ENCODE measurements around the gene RNF212B. TPM values are rescaled to one million over a fixed set of nuclear protein-coding genes. Genes with fewer than 3 reads are reported as not detected.

Gene RNF212B
- total RNA-seq, 1 donor: not detected

DNA sequence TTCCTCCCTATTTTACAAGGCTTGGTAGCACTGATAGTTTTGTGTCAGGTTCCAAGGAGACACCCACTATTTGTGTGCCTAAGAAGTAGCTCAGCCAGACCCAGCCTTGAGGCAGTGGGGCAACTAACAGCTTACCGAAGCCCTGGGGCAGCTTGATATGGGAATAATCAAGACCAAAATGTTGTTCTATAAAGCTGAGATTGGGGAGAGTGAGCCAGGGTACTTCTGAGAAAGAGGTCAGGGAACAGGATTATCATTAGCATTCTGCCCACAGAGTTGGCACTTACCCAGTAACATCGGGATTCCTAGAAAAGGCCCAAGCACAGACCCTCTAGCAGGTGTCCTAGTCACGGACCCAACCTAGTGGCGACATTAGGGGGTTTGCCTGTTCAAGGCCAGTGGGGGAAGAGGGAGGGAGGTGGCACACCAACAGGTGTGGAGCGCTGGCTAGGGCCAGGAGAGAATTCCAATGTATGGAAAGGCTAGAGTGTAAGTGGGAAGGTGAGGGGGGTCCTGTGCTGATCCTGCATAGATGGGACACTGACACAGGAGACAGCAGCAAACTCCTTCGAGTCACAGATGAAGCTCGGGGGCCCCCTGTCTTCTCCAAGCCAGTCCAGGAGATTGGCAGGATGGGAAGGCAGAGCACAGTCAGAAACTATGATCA, 60.0 kb downstream of the RNF212B start:
- DNase-seq (ENCODE audit: low read depth): no peak
- H3K4me3 ChIP-seq (ENCODE audit: low read depth, low read length): no peak overlapping the region
- TF ChIP-seq, protein P1, sequence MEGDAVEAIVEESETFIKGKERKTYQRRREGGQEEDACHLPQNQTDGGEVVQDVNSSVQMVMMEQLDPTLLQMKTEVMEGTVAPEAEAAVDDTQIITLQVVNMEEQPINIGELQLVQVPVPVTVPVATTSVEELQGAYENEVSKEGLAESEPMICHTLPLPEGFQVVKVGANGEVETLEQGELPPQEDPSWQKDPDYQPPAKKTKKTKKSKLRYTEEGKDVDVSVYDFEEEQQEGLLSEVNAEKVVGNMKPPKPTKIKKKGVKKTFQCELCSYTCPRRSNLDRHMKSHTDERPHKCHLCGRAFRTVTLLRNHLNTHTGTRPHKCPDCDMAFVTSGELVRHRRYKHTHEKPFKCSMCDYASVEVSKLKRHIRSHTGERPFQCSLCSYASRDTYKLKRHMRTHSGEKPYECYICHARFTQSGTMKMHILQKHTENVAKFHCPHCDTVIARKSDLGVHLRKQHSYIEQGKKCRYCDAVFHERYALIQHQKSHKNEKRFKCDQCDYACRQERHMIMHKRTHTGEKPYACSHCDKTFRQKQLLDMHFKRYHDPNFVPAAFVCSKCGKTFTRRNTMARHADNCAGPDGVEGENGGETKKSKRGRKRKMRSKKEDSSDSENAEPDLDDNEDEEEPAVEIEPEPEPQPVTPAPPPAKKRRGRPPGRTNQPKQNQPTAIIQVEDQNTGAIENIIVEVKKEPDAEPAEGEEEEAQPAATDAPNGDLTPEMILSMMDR (IDR thresholded peaks at IDR 0.05; ENCODE audit: insufficient read depth, low read length): no peak

DNA sequence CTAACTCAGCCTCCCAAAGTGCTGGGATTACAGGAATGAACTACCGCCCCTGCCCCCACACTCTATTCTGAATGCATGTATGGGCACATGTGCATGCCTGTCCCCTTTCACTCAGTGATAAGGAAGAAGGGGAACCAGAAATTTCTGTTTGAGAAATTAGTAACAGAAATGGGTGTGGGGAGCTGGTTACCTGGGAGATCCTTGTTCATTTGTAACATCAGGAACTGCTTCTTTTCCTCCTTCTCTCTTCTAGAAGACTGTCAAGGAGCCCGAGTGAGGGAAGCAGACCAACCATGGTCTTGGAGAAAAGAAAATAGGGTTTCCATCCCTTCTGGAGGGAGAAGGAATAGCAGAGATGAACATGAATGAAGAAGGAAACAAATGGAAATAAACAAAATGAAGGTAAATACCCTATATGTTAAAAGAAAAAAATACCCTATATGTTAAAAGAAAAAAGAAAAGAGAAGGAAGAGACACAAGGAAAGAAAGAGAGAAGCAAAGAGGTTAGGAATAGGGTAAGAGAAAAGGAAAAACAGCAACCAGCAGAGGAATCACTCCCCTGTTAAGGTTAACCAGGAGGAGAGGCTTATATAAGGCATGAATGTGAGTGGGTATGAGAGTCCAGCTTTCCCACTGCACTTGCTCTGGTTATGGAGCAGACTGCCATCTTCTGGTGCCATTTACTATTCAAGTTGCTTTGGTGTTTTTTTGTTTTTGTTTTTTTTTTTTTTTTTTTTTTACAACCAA, 61.6 kb downstream of the RNF212B start:
- TF ChIP-seq, protein P1 (IDR thresholded peaks at IDR 0.05; ENCODE audit: insufficient read depth, low read length): peak; percentile 44
- H3K4me3 ChIP-seq (ENCODE audit: low read depth, low read length): no peak overlapping the region
- DNase-seq (ENCODE audit: low read depth): peak; percentile 84

DNA sequence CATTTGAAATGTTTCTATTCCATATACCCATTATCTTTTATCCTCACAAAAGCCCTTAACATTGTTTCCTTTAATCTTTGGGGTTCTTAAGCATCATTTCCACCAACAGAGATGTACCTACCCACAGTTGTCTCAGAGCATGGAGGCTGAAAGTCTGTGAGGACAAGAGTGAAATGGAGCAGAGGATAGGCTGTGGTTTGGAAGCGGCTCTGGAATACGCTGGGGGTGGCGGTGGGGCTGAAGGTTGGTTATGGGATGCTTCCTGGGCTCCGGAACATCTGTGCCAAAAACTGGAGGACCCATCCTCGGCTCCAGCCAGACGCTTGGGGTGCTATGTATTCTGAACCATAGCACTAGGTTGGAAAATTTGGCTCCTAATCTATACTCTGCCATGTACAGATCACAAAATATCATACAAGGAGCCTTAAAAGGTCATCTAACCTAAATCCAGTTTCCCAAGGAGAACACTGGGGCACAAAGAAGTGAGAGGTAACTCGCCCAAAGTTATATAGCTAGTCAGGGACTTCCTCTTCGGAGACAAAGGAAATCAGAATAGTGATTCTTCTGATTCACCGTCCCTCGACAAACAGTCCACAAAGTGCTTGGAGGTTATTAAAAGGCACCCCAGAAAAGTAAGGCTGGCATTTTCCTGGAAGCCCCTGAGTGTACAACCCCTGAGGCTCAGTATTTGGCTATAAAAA, 62.4 kb downstream of the RNF212B start:
- TF ChIP-seq, protein P1 (IDR thresholded peaks at IDR 0.05; ENCODE audit: insufficient read depth, low read length): no peak
- peak overlapping the region; percentile 95 for H3K4me3 ChIP-seq (ENCODE audit: low read depth, low read length)
- DNase-seq (ENCODE audit: low read depth): no peak

DNA sequence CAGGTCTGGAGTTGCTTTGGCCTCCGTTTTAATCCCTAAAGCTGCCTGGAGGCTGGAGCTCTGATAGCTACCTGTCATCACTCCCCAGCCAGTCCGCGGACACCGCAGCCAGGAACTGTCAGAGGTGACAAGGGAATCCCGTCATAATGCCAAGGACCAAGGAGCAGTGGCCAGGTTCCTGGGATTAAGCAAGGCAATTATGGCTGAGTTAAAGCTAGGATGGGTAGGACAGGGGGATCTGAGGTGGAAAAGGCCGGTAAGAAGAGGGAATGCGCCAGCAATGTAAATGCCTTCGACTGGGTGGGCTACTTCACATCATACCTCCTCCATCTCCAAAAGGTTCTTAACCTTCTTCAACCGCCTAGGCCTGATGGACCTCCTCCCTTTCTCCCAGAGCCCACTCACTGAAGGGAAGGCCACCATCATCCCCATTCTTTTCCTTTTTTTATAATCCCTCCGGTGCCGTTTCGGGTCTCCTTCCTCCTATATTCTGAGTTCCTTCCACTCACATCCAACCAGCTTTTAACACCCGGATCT, 63.0 kb downstream of the RNF212B start:
- TF ChIP-seq, protein P1 (IDR thresholded peaks at IDR 0.05; ENCODE audit: insufficient read depth, low read length): no peak
- no peak for DNase-seq (ENCODE audit: low read depth)
- H3K4me3 ChIP-seq (ENCODE audit: low read depth, low read length): peak overlapping the region; percentile 95

DNA sequence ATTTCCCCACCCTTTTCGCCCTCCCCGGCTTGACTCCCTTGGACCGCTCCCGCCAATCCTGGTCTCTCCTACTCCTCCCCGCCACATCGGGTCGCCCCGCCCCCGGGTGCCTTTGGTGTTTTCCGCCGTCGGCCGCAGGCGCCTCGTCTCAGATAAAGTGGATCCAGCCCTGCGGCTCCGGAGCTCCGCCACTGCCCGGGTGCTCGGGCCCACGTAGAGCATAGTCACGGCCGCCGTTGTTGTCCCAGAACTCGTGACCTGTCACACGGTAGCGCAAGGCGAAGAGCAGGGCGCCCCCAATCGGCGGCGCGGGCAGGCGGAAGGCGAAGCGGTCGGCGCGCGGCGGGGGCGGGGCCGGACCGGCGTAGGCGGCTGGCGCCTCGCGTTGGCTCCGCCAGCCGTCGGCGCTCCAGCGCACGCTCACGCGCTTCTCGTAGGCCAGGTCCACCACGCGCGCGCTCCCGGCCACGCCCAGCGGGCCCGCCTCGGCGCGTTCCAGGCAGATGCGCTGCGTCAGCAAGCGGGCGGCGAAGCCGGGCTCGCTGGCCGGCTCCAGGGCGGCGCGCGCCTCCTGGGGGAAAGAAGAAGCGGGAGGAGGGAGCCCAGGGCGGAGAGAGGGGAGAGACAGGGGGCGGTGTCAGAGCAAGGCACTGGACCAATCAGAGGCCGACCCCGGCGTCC, 63.7 kb downstream of the RNF212B start:
- peak overlapping the region; percentile 95 for H3K4me3 ChIP-seq (ENCODE audit: low read depth, low read length)
- peak; percentile 97 for DNase-seq (ENCODE audit: low read depth)
- TF ChIP-seq, protein P1 (IDR thresholded peaks at IDR 0.05; ENCODE audit: insufficient read depth, low read length): peak; percentile 65

DNA sequence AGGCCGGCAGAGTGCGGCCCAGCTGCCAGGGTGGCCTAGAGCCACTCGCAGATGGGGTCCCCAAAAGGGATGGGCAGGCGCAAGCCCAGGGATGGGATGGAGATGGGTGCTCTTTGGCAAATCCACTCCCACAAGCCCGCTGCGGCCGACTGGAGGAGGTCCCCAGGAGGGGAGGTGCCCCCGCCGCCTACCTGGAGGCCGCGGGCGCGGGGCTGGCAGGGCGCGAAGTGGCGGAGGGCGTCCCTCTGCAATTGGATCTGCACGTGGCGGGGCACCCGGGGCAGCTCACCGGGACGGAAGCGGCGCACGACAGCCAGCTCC, 64.2 kb downstream of the RNF212B start:
- TF ChIP-seq, protein P1 (IDR thresholded peaks at IDR 0.05; ENCODE audit: insufficient read depth, low read length): no peak
- H3K4me3 ChIP-seq (ENCODE audit: low read depth, low read length): peak overlapping the region; percentile 78
- no peak for DNase-seq (ENCODE audit: low read depth)

Measured in fibroblast of the aortic adventitia (primary cell).